ENCODE results near the gene THSD4. TPM values are rescaled to one million over a fixed set of nuclear protein-coding genes. Genes with fewer than 3 reads are reported as not detected.
A peak's percentile ranks its signal among the peaks of the same experiment; 100 is the strongest.

Gene THSD4
- total RNA-seq, 4 donors from 2014 or later: 10.7 to 59.5 (median 49.0) TPM

DNA sequence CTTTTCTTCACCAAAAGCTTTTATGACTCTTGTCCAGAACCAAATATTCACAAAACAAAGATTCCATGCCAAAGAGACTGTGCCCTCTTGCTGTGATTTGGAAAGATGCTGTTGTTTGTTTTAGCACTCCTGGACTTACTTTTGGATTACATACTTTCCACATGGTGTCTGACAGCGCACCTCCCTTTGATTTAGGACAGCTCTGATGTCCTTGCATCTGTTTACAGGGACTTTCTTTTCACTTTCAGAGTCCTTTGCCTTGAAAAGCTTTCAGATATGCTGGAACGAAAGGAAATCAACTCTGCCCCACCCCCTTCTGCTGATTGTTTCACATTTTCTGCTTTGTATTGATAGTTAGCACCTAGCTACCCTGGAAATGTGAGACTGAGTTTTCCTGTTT, 562.1 kb downstream of the THSD4 start:
- H3K9me3 ChIP-seq: no peaks in the 10 kb centered on the region
- TF ChIP-seq, protein P1, sequence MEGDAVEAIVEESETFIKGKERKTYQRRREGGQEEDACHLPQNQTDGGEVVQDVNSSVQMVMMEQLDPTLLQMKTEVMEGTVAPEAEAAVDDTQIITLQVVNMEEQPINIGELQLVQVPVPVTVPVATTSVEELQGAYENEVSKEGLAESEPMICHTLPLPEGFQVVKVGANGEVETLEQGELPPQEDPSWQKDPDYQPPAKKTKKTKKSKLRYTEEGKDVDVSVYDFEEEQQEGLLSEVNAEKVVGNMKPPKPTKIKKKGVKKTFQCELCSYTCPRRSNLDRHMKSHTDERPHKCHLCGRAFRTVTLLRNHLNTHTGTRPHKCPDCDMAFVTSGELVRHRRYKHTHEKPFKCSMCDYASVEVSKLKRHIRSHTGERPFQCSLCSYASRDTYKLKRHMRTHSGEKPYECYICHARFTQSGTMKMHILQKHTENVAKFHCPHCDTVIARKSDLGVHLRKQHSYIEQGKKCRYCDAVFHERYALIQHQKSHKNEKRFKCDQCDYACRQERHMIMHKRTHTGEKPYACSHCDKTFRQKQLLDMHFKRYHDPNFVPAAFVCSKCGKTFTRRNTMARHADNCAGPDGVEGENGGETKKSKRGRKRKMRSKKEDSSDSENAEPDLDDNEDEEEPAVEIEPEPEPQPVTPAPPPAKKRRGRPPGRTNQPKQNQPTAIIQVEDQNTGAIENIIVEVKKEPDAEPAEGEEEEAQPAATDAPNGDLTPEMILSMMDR (IDR thresholded peaks at IDR 0.05): no peak
- TF ChIP-seq POLR2A (IDR thresholded peaks at IDR 0.05): no peak
- no peak for DNase-seq
- H3K4me3 ChIP-seq: no peak overlapping the region
- no peaks in the 10 kb centered on the region for H3K36me3 ChIP-seq
- peaks cover 0 to 5% (median 0%) of the 10 kb centered on the region in 4 donors for H3K4me1 ChIP-seq
- H3K27ac ChIP-seq: peak overlapping the region in 1 of 4 donors; percentile 36
- H3K27me3 ChIP-seq: no peaks in the 10 kb centered on the region

DNA sequence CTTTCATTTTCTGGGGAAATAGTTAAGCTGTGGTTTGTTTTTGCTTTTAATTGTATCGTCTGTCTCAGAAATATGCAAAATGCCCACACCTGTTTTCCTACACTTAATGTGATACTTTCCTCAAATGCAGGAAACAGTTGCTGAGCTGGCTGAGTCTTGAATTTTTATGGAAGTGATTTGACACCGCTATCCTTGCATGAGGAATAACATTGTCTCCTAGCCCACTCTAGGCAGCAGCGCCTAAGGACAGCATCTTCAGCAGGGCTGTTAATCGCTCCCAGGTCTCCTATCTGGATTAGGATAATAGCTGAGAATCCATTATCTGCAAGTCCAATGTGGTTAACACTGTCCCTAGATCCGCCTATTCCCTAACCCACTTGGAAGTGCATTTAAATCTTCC, 562.5 kb downstream of the THSD4 start:
- Histone ChIP-seq H3K27me3 (no peaks in the 10 kb centered on the region), H3K4me3 (no peak overlapping the region), H3K9me3 (no peaks in the 10 kb centered on the region), H3K36me3 (no peaks in the 10 kb centered on the region), H3K27ac (peak overlapping the region in 1 of 4 donors; percentile 36), H3K4me1 (peaks cover 0 to 5% (median 0%) of the 10 kb centered on the region in 4 donors)
- DNase-seq: no peak
- TF ChIP-seq, protein P1 (IDR thresholded peaks at IDR 0.05): no peak
- no peak for TF ChIP-seq POLR2A (IDR thresholded peaks at IDR 0.05)

DNA sequence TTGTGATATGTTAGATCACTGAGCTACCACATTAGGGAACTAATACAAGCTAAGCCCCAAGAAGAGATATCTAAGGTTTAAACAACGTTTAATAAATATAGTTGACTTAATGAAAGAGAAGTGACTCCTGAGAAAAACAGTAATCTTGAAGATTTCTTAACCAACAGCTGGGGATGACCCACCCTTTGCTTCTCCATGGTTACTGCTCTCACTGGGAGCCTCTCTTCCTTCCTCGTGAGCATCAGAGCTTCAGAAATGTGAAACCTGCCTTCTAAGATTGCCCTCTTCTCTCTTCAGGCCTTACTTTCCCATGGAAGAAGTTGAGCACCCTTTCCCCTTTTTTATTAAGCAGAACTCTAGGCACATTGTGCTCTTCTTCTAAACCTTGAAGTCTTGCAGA, 562.9 kb downstream of the THSD4 start:
- DNase-seq: no peak
- Histone ChIP-seq H3K27ac (no peak overlapping the region), H3K4me3 (no peak overlapping the region), H3K4me1 (peaks cover 0 to 5% (median 0%) of the 10 kb centered on the region in 4 donors), H3K27me3 (no peaks in the 10 kb centered on the region), H3K36me3 (no peaks in the 10 kb centered on the region), H3K9me3 (no peaks in the 10 kb centered on the region)
- TF ChIP-seq POLR2A (IDR thresholded peaks at IDR 0.05): no peak
- TF ChIP-seq, protein P1 (IDR thresholded peaks at IDR 0.05): no peak

DNA sequence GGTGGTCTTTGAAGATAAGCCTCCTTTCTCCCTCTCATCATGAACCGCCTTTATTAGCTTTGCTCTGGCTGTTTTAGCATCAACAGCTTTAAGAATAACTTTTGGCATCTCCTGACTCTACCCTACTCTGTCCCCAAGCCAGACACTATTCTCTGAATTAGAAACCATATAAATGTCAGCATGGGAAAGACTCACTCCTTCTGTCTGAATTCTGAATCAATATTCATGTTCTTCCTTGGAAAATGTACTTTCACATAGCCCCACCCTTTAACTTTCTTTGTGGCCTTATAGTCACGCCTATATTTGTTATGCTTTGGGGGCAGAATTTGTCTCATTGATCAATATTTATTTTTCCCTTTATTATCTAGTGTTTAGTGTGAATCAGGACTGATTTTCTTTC, 563.3 kb downstream of the THSD4 start:
- TF ChIP-seq, protein P1 (IDR thresholded peaks at IDR 0.05): no peak
- TF ChIP-seq POLR2A (IDR thresholded peaks at IDR 0.05): no peak
- DNase-seq: no peak
- H3K36me3 ChIP-seq: no peaks in the 10 kb centered on the region
- H3K27me3 ChIP-seq: no peaks in the 10 kb centered on the region
- no peak overlapping the region for H3K27ac ChIP-seq
- peaks cover 0 to 5% (median 0%) of the 10 kb centered on the region in 4 donors for H3K4me1 ChIP-seq
- H3K4me3 ChIP-seq: no peak overlapping the region
- no peaks in the 10 kb centered on the region for H3K9me3 ChIP-seq

DNA sequence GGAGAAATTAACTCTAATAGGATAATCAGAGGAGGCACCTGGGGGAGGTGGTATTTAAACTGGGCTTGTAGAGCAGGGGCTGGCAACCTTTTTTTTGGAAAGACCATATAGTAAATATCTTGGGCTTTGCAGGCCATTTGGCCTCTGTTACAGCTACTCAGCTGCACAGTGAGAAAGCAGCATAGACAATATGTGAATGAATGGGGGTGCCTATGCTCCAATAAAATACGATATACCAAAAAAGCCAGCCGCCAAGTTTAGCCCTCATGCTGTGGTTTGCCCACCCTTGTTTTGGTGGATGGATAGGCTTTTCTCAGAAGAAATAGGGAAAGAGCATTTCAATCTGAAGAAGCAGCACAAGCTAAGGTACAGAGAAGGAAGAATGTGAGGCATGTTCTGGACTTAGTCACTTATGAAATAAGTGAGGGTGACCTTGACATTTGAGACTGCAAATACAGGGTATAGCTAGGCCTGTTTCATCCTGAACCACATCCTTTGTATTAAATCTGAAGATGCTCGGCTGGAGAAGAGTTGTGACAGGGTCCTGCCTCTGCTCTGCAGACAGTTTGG, 564.0 kb downstream of the THSD4 start:
- Histone ChIP-seq H3K4me3 (no peak overlapping the region), H3K4me1 (peaks cover 0 to 5% (median 0%) of the 10 kb centered on the region in 4 donors), H3K9me3 (no peaks in the 10 kb centered on the region), H3K27me3 (no peaks in the 10 kb centered on the region), H3K27ac (peak overlapping the region in 1 of 4 donors; percentile 9), H3K36me3 (no peaks in the 10 kb centered on the region)
- TF ChIP-seq, protein P1 (IDR thresholded peaks at IDR 0.05): no peak
- TF ChIP-seq POLR2A (IDR thresholded peaks at IDR 0.05): no peak
- DNase-seq: no peak
